HUES48 (cell line): ENCODE results near the gene SIRPD.

Experiments
- H3K27ac ChIP-seq: one replicate; pipeline ENCODE4 v1.7.0; 2013; ENCODE audit warnings: low read depth, low read length, inconsistent platforms
- H3K27me3 ChIP-seq: 2 replicates; pipeline ENCODE4 v1.6.1; 2013; ENCODE audit warnings: mild to moderate bottlenecking, low read length; ENCODE audit not compliant: control insufficient read depth, insufficient read depth
- H3K36me3 ChIP-seq: 2 replicates; pipeline ENCODE4 v1.6.1; 2013; ENCODE audit warnings: low read length; ENCODE audit not compliant: control insufficient read depth, insufficient read depth
- H3K4me1 ChIP-seq: 2 replicates; pipeline ENCODE4 v1.6.1; 2013; ENCODE audit warnings: mild to moderate bottlenecking, low read length; ENCODE audit not compliant: control insufficient read depth, insufficient read depth
- H3K4me3 ChIP-seq: 2 replicates; pipeline ENCODE4 v1.5.1; 2013; ENCODE audit warnings: mild to moderate bottlenecking, low read depth, low read length
- H3K9ac ChIP-seq: 2 replicates; pipeline ENCODE4 v1.6.1; 2013; ENCODE audit warnings: mild to moderate bottlenecking, low read depth, low read length, moderate library complexity
- H3K9me3 ChIP-seq: 2 replicates; pipeline ENCODE4 v1.6.1; 2013; ENCODE audit warnings: low read length; ENCODE audit not compliant: control insufficient read depth, insufficient read depth

Gene SIRPD

DNA sequence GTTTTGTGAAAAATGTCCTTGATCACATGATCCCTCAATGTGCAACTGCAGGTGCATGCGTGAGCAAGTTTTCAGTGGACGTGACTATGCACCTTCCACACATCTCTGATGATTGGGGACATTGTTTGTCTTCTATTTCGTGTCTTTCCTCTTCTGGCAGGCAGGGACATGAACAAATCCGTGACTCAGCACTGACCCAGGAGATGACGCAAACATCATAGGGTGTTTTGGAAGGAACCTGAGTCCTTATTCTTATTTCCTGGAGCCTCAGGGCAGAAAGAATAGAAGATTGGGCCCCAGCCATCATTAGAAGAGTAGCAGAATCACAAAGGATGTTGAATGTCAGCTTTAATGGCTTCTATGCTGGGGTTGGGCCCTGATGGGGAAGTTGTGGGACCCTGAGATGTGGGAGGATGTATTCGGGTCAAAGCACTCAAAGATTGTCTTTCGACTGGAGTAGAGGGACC lies 11.9 kb upstream of the SIRPD start:
- H3K27me3 ChIP-seq: no peaks in the 10 kb centered on the region
- no peak overlapping the region for H3K4me3 ChIP-seq
- H3K4me1 ChIP-seq: no peaks in the 10 kb centered on the region
- no peak overlapping the region for H3K9ac ChIP-seq
- no peaks in the 10 kb centered on the region for H3K9me3 ChIP-seq
- H3K36me3 ChIP-seq: no peaks in the 10 kb centered on the region
- no peak overlapping the region for H3K27ac ChIP-seq

DNA sequence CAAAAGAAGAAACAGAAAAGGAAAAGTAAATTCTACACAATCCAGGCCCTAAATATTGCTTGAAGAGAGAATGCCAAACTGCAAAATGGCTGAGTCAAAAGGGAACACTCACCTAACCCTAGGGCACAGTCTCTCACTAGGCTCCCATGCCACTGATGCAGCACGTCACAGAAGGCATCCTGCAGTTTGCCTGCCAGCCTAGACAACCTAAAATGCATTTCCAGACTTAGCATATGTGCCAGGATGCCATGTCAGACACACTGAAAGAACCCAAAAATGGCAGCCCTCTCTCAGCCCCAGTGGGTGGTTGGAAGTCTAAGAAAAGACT lies 10.6 kb upstream of the SIRPD start:
- Histone ChIP-seq H3K36me3 (no peaks in the 10 kb centered on the region), H3K4me3 (no peak overlapping the region), H3K4me1 (no peaks in the 10 kb centered on the region), H3K9me3 (no peaks in the 10 kb centered on the region), H3K27me3 (no peaks in the 10 kb centered on the region), H3K27ac (no peak overlapping the region), H3K9ac (no peak overlapping the region)

DNA sequence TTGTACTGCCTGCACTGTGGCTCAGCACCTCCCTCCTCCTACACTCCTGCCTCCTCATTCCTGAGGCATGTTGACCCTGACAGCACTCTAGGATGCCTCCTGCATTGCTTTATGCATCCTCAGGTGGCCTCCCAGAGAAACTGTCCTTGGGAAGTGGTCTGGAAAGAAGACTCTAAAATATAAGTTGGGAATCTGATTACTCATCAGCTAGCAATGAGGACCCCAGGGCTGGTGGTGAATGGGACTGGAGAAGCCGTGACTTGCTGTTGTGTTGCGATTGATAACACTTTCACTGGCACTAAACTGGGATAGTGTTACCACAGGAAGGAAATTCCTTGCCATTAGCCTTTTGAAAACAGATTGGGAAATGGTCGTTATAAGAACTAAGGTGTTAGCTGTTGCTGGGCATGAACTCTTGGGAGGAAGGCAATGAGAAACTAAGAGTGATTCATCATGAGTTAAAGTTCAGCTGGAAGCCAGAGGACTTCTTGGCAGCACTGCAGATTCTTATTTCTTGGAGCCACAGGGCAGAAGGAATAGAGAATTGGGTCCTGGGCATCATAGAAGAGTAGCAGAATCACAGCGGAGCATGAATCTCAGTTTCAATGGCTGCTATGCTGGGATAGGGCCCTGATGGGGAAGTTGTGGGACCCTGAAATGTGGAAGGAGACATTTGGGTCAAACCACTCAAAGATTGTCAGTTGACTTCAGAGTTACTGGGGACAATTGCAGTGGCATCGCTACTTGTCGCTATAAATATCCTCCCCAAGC lies 10.1 kb upstream of the SIRPD start:
- Histone ChIP-seq H3K9ac (no peak overlapping the region), H3K9me3 (no peaks in the 10 kb centered on the region), H3K4me1 (no peaks in the 10 kb centered on the region), H3K36me3 (no peaks in the 10 kb centered on the region), H3K27ac (no peak overlapping the region), H3K4me3 (no peak overlapping the region), H3K27me3 (no peaks in the 10 kb centered on the region)

DNA sequence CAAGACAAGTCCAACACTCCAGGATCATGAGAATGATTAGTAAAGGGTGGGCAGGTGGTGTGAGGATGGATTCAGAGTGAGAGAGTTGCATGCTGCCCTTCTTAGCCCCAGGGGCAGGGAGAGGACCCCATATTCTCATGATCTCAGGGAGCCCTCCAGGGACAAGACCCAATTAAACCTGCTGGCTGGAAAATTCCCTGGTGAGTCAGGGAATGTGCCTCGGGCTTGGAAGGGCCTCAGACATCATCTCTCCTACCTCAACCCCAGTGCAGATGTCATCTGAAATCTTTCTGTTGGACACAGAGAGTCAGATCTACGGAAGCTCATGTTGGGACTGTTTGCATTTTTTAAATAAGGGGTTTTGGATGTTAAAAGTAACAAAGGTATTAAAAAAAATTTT lies 9.2 kb upstream of the SIRPD start:
- Histone ChIP-seq H3K9ac (no peak overlapping the region), H3K27ac (no peak overlapping the region), H3K4me1 (no peaks in the 10 kb centered on the region), H3K36me3 (no peaks in the 10 kb centered on the region), H3K27me3 (no peaks in the 10 kb centered on the region), H3K9me3 (no peaks in the 10 kb centered on the region), H3K4me3 (no peak overlapping the region)

DNA sequence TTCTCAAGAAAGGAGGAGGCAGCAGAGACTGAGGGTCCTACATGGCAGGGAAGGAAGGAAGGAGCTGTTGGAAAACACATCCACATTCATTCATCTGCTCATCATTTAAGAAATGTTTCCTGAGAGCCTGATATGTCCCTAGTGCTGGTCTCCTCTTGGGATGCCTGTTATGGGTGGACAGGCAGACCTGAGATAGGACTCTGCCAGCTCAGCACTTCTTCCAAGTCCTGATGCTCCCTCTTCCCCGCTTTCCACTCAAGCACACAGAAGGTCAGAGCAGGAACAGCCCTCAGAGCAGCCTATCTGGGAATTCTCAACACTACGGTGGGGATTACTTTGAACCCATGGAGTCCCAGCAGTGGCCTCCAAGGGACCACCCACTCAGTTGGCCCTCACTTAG lies 8.0 kb upstream of the SIRPD start:
- Histone ChIP-seq H3K9me3 (no peaks in the 10 kb centered on the region), H3K9ac (no peak overlapping the region), H3K4me1 (no peaks in the 10 kb centered on the region), H3K27ac (no peak overlapping the region), H3K27me3 (no peaks in the 10 kb centered on the region), H3K36me3 (no peaks in the 10 kb centered on the region), H3K4me3 (no peak overlapping the region)

DNA sequence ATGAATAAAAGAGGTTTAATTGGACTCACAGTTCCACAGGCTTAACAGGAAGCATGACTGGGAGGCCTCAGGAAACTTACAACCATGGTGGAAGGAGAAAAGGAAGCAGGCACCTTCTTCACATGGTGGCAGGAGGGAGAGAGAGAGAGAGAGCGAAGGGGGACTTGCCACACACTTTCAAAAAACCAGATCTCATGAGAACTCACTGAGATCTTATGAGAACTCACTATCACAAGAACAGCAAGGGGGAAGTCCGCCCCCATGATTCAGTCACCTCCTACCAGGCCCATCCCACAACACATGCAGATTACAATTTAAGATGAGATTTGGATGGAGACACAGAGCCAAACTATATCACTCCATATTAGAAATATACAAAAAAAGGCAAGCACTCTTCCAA lies 6.1 kb upstream of the SIRPD start:
- Histone ChIP-seq H3K27ac (no peak overlapping the region), H3K9me3 (no peaks in the 10 kb centered on the region)

DNA sequence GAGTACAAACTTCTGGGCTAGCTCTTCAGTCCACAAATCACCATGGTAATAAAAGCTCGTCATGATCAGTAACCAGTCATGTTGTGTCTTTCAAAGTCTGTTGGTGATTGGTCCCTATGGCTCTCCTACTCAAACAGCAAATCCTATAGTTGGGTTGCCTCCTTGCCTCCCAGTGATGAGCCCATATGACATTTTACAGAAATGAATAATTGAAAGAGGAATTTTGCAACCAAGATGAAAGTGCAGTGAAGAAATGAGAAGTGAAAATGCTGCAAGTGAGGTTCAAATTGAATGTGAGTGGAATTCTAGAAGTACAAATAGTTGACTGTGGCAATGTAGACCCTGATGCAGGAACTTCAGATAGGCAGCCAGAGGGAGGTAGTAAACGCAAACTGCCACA lies 5.1 kb upstream of the SIRPD start:
- Histone ChIP-seq H3K4me3 (no peak overlapping the region), H3K4me1 (no peaks in the 10 kb centered on the region), H3K9ac (no peak overlapping the region), H3K36me3 (no peaks in the 10 kb centered on the region), H3K27ac (no peak overlapping the region), H3K27me3 (no peaks in the 10 kb centered on the region), H3K9me3 (no peaks in the 10 kb centered on the region)

More for the DNA sequence above, 6.1 kb upstream of the SIRPD start:
- Histone ChIP-seq H3K9ac (no peak overlapping the region), H3K4me3 (no peak overlapping the region), H3K4me1 (no peaks in the 10 kb centered on the region), H3K36me3 (no peaks in the 10 kb centered on the region), H3K27me3 (no peaks in the 10 kb centered on the region)

DNA sequence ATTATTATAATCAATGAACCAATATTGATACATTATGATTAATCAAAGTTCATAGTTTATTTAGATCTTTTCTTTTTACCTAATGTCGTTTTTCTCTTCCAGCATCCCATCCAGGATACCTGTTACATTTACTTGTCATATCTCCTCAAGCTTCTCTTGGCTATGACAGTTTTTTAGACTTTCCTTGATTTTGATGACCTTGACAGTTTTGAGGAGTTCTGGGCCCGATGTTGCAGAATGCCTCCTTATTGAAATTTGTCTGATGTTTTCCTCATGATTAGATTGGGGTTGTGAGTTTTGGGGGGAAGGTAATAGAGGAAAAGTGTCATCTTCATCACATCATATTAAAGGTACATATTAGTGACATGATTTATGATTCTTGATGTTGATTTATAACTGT lies 3.8 kb upstream of the SIRPD start:
- no peaks in the 10 kb centered on the region for H3K9me3 ChIP-seq
- H3K27me3 ChIP-seq: no peaks in the 10 kb centered on the region
- H3K36me3 ChIP-seq: no peaks in the 10 kb centered on the region
- no peak overlapping the region for H3K27ac ChIP-seq
- no peak overlapping the region for H3K4me3 ChIP-seq
- H3K9ac ChIP-seq: no peak overlapping the region
- no peaks in the 10 kb centered on the region for H3K4me1 ChIP-seq

DNA sequence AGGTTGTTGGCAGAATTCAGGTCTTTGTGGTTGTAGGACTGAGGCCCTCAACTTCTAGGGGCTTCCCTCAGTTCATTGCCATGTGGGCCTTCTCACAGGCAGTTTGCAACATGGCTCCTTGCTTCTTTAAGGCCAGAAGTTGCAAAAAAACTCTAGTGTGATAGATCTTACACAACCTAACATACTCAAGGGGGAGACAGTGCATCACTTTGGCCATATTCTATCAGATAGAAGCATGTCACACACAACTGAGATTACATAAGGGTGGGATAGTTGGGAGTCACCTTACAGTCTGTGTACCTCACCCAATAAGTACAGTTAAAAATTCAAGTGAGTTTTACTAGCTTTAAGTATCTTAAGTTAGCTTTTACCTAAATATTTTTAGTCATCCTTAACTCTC lies 1.6 kb downstream of the SIRPD start:
- H3K4me1 ChIP-seq: no peaks in the 10 kb centered on the region
- no peak overlapping the region for H3K27ac ChIP-seq
- H3K4me3 ChIP-seq: no peak overlapping the region
- H3K36me3 ChIP-seq: no peaks in the 10 kb centered on the region
- H3K9ac ChIP-seq: no peak overlapping the region
- H3K9me3 ChIP-seq: no peaks in the 10 kb centered on the region
- no peaks in the 10 kb centered on the region for H3K27me3 ChIP-seq

DNA sequence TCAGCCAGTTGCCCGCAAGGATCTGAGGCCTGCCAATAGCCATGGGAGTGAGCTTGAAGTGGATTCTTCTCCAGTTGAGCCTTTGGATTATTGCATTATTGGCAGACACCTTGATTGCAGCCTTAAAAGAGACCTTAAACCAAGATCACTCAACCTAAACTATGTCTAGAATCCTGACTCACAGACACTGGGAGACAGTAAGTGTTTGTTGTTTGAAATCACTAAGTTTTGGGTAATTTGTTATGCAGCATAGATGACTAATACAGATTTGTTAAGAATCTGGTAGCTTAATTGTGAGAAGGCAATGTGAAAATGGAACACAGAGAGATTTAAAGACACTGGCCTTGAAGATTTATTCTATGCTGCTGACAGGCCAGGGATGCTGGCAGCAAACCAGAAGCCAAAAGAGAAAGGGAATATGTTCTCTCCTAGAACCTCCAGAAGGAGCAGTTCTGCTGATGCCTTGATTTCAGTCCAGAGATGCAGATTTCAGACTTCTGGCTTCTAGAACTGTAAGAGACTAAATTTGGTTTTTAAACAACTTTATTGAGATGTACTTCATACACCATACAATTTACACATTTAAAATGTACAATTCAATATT lies 17.6 kb downstream of the SIRPD start:
- no peaks in the 10 kb centered on the region for H3K27me3 ChIP-seq
- H3K4me3 ChIP-seq: no peak overlapping the region
- H3K27ac ChIP-seq: no peak overlapping the region
- H3K36me3 ChIP-seq: no peaks in the 10 kb centered on the region
- no peaks in the 10 kb centered on the region for H3K9me3 ChIP-seq
- H3K4me1 ChIP-seq: no peaks in the 10 kb centered on the region
- no peak overlapping the region for H3K9ac ChIP-seq

DNA sequence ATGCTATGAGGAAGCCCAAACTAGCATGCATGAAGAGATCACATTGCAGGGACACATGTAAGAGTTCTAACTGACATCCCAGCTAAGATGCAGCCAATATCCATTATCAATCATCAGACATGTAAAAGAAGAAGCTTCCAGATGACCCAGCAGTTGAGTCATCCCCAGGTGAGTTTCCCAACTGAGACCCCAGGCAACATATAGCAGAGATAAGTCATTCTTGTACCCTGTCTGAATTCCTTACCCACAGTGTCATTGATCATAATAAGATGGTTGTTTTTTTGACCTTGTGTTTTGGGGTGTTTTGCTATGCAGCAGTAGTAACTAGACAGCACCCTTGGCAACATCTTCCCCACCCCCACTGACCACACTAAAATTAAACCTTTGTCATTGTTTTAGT lies 18.9 kb downstream of the SIRPD start:
- Histone ChIP-seq H3K27me3 (no peaks in the 10 kb centered on the region), H3K4me1 (no peaks in the 10 kb centered on the region), H3K27ac (no peak overlapping the region), H3K9ac (no peak overlapping the region), H3K9me3 (no peaks in the 10 kb centered on the region), H3K36me3 (no peaks in the 10 kb centered on the region), H3K4me3 (no peak overlapping the region)
